HS-27A (cell line): Measurements from ENCODE around the gene EZR.
"Not testable (repeated sequence)": the region's sequence is repeated elsewhere in the genome, so short reads cannot be mapped to it uniquely, and the experiment has no call there.

Experiments used
- DNase-seq: peaks from one replicate; pipeline ENCODE4 v3.0.0-alpha.2; 2012; ENCODE audit warnings: low read depth, missing footprints

EZR gene

GRCh38 chr6:158797331-158798310 is 21.5 kb downstream of the EZR start:
- no peak for DNase-seq

GRCh38 chr6:158796353-158796752 is 22.8 kb downstream of the EZR start:
- DNase-seq: no peak

GRCh38 chr6:158795516-158795915 is 23.7 kb downstream of the EZR start:
- no peak for DNase-seq

DNA sequence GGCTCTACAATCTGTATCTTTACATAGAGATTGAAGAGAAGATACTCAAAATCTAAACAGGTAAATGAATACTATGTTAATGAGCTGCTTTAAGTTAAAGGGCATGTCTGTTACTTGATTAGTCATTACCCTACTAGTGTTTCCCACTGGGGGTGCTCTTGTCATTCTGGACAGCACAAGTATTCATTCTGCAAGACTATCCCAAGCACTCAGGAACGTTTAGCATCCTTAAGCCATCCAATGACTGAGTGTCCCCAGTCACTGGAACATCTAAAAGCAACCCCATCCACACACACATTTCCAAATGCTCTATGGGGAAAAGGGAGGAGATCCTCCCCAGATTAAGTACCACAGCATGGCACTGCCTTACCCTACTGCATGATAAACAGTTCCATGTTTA is 25.7 kb downstream of the EZR start:
- DNase-seq: no peak

DNA sequence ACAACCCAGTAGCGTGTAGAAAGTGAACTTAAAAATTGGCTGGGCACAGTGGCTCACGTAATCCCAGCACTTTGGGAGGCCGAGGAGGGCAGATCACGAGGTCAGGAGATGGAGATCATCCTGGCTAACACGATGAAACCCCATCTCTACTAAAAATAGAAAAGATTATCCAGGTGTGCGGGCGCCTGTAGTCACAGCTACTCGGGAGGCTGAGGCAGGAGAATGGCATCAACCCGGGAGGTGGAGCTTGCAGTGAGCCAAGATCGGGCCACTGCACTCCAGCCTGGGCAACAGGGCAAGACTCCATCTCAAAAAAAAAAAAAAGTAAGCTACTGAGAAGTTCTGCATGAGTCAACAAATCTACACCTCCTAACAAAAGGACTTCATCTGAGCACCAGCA is 26.7 kb downstream of the EZR start:
- not testable (repeated sequence) for DNase-seq

- DNase-seq: no peak
These were observed 27.8 kb downstream of the EZR start for GRCh38 chr6:158791274-158791855.

GRCh38 chr6:158789115-158789917 is 29.9 kb downstream of the EZR start:
- no peak for DNase-seq

DNA sequence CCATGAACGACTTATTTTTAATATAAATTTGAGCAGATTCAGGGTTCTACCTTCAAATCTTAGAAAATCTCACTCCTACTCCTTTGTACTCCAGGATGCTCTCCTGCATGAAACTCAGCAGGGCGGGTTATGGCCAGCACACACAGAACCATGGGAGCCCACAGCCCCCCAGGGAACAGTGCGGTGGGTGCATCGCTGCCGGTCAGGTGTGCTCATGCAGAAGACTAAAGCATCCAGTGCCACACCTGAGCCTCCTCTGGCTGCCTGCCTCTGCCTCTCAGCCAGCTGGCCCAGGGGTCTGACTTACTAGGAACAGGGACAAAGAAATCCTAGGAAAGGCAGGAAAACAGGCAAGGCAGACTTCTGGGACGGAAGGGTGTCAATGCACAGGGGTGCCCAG is 31.8 kb downstream of the EZR start:
- DNase-seq: no peak

GRCh38 chr6:158786645-158787304 is 32.4 kb downstream of the EZR start:
- no peak for DNase-seq

GRCh38 chr6:158785036-158785435 is 34.1 kb downstream of the EZR start:
- no peak for DNase-seq

- peak; percentile 42 for DNase-seq
These were observed 34.7 kb downstream of the EZR start for GRCh38 chr6:158784505-158784904.

DNA sequence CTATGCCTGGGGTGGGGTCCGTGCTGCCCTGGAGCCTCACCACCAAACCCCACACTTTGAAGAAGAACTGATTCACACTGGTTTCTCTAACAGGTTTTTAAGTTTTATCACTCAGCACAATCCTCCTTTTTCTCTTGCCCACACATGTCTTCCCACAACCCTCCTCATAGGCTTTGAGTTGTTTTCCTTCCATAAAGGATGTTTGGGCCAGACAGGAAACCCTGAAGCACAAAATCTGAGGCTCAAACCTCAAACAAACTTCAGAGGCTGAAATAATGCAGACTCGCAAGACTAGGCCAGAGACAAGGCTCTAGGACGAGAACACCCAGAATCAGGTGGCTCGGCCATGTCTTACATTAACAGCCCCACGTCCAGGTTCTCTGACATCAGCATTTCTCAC is 35.3 kb downstream of the EZR start:
- DNase-seq: no peak

DNA sequence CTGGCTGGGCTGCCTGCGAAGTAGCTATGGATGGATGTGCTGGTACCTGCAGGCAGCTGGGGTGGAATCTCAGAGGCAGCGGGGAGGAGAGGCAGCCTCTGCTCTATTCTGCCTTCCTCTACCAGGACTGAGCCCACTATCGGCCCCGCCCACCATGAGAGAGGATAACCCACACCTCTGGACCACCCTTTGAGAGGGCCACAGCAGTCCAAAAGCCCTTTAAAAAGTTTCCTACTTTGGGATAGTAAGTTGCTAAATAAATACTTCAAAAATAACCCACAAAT is 36.1 kb downstream of the EZR start:
- no peak for DNase-seq

- DNase-seq: no peak
These were observed 36.6 kb downstream of the EZR start for GRCh38 chr6:158782432-158783166.

GRCh38 chr6:158781692-158782373 is 37.3 kb downstream of the EZR start:
- no peak for DNase-seq

DNA sequence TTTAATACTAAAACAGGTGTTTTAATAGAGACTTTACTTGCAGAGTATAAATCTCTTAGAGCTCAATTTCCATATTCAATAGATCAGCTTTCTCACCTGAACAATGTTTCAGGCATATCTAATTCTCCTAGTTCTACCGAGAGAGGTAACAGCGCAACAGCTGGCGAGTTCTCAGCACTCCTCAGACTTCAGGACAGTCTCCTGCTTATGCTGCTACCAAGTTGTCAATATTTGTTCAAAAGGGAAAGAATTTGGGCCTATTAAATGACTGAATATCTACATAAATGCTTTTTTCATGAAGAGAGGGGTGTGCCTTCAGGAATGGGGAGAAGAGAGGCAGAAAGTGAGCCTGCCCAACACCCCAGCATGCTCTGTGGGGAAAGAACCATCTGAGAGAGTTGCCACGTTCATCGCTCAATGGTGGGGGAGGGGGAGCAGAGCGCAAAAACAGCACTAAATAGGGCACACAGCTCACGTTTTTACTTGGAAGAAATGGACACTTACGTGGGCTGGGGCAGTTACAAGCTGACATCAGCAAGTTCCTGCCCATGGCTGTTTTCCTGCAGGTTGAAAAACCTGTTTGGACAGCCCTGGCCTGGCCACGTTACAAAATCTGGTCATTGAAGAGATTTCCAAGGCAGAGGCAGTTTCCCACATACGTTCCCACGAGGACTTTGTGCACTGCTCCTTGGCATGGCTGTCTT is 38.0 kb downstream of the EZR start:
- DNase-seq: no peak

GRCh38 chr6:158780246-158780884 is 38.8 kb downstream of the EZR start:
- DNase-seq: no peak

- no peak for DNase-seq
These were observed 41.1 kb downstream of the EZR start for GRCh38 chr6:158778005-158778527.

DNA sequence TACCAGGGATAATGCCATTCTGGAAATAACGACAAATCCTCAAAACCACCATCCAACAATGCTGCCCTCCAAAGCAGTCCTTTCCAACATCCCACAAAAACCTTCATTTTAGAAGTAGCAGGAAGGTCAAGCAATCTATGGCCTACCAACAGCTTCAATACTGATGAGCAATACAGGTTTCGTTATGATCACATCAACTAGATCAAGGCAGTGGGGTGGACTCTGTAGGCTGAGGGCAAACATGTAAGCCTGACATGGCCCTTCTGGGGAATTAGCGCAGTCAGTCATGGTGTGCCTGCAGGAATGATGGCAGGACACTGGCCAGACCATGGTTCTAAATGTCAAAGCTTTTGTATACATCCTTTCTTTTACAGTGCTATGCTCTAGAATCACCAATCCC is 41.7 kb downstream of the EZR start:
- no peak for DNase-seq

DNA sequence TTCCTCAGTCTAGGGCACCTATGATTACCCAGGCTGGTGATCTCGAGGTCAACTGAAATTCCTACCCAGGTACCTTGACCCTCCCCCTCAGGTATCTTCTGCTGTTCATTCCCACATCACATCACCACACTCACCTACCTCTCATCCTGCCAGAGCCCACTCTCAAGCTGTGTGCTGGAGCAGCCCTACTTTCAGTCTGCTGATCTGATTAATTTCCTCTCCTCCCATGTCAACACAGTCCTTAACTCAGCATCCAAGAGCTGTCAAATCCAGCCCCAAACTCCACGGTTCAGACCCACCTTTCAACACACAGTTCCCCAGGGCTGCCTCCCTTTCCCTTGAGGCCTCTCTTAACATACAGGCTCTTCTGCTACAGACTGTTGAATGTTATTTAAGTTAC is 42.4 kb downstream of the EZR start:
- no peak for DNase-seq
